ENCODE measurements around the gene SLC17A9.

GRCh38 chr20:62991196-62991807, 38.8 kb downstream of the SLC17A9 start:
- TF ChIP-seq POLR2A (IDR thresholded peaks at IDR 0.05) (no peak), CTCF (IDR thresholded peaks at IDR 0.05) (no peak)

All from adrenal gland (tissue), 5 donors.